Activated CD4-positive, alpha-beta T cell treated with anti-CD3 and anti-CD28 coated beads for 24 hours (primary cell): ENCODE measurements around the gene METRNL.
A peak's percentile ranks its signal among the peaks of the same experiment; 100 is the strongest.
"Not testable (repeated sequence)": the region's sequence is repeated elsewhere in the genome, so short reads cannot be mapped to it uniquely, and the experiment has no call there.

Source experiments
- DNase-seq, 2 donors: peaks; one replicate each; pipeline ENCODE4 v3.0.0-alpha.2; 2020; ENCODE audit warnings: low read depth in 2 of 2

The METRNL gene

DNA sequence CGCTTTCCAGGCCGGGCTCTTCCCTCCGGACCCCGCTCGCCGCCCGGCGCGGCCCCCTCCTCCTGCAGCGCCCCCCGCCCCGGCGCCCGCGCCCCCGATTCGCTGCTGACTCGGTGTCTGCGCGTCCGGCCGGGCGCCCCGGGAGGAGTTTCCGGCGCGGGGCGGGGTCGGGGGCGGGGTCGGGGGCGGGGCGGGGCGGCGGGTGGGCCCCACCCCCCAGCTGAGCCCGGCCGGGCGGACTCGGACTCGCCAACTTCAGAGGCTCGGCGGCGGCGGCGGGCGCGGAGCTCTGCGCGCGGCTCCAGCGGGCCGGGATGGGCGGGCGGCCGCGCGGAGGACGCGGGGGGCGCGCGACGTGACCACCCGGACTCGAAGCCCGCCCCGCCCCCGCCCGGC is at the start of gene METRNL:
METRNL (plus strand) TSS at position 258 of the 396 bp plus-strand sequence. CDS start 207 bp downstream, outside the sequence.
- peak in 1 of 2 donors; percentile 42 for DNase-seq

- no peak for DNase-seq
These were observed 49.0 kb upstream of the METRNL start for GRCh38 chr17:83030432-83030831.

DNA sequence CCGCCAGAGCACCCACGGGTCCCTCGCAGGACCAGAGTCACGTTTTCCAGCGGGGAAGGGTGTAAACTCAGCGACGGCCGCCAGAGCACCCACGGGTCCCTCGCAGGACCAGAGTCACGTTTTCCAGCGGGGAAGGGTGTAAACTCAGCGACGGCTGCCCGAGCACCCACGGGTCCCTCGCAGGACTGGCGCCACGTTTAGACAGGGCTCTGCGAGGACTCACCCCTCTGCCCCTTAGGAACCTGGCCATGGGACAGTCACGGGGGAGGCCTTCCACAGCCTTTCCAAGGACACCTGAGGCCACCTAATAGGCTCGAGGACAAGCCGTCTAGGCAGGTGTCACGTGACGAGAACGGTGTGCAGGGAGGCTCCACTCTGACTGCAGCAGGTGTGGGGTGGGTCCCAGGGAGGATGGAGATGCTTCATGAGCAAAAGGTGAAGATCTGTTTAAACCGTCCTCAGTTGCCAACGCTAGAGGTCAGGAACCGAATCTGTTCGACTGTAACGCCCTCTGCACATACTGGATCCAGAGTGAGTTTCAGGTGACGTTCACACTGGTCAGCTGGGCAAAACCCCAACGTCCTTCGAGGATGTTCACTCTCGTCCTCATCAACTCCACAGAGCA is 48.0 kb upstream of the METRNL start:
- DNase-seq, result no peak

GRCh38 chr17:83031946-83032451 is 47.4 kb upstream of the METRNL start:
- DNase-seq, result not testable (repeated sequence)

GRCh38 chr17:83032781-83033180 is 46.6 kb upstream of the METRNL start:
- DNase-seq, result no peak

DNA sequence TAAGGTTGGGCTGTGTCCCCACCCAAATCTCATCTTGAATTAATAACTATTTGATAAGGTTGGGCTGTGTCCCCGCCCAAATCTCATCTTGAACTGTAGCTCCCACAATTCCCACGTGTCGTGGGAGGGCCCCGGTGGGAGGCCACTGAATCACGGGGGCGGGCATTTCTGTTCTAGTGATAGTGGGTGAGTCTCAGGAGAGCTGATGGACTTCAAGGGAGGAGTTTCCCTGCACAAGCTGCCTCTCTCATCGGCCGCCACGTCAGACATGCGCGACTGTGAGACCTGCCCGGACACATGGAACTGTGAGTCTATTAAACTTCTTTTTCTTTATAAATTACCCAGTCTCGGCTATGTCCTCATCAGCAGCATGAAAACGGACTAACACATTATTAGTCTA is 44.9 kb upstream of the METRNL start:
- DNase-seq, result no peak

DNA sequence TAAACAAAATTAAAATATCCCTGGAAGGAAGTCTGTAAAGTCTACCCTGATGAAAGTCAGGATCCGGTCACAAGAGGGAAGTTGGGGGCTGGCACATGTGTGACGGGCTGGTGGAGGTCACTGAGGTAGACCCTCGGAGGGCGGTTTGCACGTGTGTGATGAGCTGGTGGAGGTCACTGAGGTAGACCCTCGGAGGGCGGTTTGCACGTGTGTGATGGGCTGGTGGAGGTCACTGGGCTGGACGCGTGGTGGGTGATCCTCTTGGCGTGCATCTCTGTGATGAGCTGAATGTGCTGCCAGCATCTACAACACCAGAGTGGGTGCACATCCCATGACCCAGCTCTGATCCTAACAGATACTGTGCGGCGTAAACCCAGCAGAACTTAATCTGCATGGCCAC is 43.7 kb upstream of the METRNL start:
- DNase-seq, result no peak

GRCh38 chr17:83036193-83036592 is 43.2 kb upstream of the METRNL start:
- DNase-seq, result no peak

- no peak for DNase-seq
These were observed 42.7 kb upstream of the METRNL start for GRCh38 chr17:83036666-83037065.

- DNase-seq, result no peak
These were observed 42.1 kb upstream of the METRNL start for GRCh38 chr17:83037084-83037873.

- no peak for DNase-seq
These were observed 41.6 kb upstream of the METRNL start for GRCh38 chr17:83037874-83038165.

- not testable (repeated sequence) for DNase-seq
These were observed 40.4 kb upstream of the METRNL start for GRCh38 chr17:83038983-83039382.

DNA sequence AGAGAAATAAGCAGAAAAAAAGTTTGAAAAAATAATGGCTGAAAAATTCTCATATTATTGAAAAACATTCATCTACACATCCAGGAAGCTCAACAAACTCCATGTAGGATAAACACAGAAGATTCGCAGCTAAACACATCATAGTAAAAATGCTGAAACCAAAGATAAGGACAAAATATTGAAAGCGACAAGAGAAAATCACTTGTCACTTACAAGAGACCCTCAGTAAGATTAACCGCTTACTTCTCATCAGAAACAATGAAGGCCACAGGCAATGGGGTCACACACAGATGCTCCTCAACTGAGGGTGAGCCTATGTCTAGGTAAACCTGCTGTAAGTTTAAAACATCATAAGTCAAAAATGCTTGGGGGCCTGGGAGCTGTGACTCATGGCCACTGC is 38.1 kb upstream of the METRNL start:
- DNase-seq, result no peak

- no peak for DNase-seq
These were observed 36.8 kb upstream of the METRNL start for GRCh38 chr17:83042522-83043158.

- DNase-seq, result not testable (repeated sequence)
These were observed 34.9 kb upstream of the METRNL start for GRCh38 chr17:83044479-83044878.

DNA sequence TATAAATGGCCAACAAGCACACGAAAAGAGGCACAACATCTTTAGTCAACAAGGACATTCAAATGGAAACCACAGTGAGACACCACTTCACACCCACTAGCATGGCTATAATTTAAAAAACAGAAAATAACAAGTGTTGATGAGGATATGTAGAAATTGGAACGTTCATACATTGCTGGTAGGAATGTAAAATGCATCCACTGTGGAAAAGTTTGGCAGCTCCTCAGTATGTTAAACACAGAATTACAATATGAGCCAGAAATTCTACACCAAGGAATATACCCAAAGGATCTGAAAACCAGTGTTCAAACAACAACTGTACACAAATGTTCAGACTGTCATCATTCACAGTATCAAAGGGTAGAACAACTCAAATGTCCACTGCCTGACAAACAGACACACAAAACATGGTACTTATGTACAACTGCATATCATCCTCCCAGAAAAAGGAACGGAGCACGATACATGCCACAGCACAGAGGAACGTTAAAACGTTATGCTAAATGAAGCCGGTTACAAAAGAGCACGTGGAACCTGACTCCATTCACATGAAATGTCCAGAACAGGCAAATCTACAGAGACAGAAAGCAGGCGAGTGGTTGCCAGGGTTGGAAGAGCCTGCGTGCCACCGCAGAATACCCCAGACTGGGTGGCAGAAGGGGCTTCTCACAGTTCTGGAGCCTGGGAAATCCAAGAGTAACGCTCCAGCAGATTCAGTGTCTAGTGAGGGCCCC is 32.8 kb upstream of the METRNL start:
- no peak for DNase-seq

GRCh38 chr17:83047182-83047478 is 32.3 kb upstream of the METRNL start:
- no peak for DNase-seq

- not testable (repeated sequence) for DNase-seq
These were observed 31.5 kb upstream of the METRNL start for GRCh38 chr17:83047818-83048475.

- no peak for DNase-seq
These were observed 28.6 kb upstream of the METRNL start for GRCh38 chr17:83050651-83051395.

DNA sequence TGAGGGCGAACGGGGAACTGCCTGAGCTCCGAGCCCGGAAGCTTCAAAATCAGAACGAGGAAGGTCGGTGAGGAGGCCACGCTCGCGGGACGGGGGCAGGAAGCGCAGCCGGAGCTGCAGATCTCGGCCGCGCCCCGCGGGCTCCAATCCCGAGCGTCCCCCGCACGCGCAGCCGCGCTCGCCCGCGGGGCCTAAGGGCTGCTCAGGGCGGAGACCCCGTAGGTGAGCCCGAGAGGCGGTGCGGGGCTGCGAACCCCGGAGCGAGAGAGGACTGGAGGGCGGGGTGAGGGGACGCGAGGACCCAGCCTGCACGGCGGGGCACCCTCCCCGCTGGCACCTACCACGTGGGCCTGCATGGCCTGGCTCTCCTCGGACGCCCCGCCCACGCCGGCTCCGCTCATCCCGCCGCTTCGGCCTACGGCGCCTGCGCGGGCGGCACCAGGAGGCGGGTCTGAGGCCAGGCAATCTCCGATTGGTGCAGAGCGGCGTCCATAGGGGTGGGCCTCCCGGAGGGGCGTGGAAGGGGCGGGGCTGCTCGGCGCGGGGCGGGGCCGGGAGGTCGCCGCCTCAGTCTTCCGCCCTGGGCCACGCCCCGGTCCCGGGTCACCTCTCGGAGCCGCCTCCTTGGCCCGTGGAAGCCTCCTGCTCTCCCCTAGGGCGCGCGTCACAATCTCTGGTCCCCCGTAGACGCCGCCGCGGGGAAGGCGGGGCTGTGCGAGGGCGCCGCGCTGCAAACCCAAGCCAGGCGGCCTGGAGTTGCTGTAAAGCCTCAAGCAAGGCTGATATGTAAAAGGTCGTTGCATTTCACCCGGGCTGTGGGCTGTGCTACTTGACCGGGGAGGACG is 27.8 kb upstream of the METRNL start:
- DNase-seq, result peak; percentile 94 to 96
